GM19328 (cell line): ENCODE results near the gene ANKRD61.
"Not testable (repeated sequence)": the region's sequence is repeated elsewhere in the genome, so short reads cannot be mapped to it uniquely, and the experiment has no call there.

Source experiments
- ATAC-seq: cut with Tn5 transposase; IDR thresholded peaks from one replicate; pipeline ENCODE4 v1.9.1; 2021; ENCODE audit warnings: mild to moderate bottlenecking, moderate library complexity; ENCODE audit not compliant: unreplicated experiment

ANKRD61 gene

GRCh38 chr7:6030988-6031387 is at the start of gene ANKRD61:
Gene ANKRD61, plus strand, starts transcription at chr7:6031376. Its CDS starts 0 bp downstream, at chr7:6031376.
- no peak for ATAC-seq

GRCh38 chr7:5987061-5987460 is 44.1 kb upstream of the ANKRD61 start:
- not testable (repeated sequence) for ATAC-seq

DNA sequence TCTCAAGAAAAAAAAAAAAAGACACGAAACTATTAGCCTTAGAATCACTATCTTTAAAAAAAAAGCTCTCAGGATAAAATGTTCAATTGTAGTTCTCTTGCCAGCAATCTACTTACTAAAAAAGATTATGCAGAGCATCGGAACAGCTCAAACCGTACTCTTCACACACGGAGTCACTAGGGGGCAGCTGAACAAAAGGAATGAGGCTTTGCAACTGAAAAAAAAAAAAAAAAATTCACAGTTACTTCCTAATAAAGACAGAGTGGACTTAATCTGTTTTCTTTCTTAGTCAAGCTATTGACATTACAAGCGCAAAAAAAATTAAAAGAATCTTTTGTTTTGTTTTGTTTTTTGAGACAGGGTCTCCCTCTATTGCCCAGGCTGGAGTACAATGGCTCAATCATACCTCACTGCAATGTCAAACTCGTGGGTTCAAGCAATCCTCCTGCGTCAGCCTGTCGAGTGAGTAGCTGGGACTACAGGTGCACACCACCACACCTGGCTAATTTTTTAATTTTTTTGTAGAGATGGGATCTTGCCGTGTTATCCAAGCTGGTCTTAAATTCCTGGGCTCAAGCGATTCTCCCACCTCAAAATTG is 33.9 kb upstream of the ANKRD61 start:
- ATAC-seq, result no peak

DNA sequence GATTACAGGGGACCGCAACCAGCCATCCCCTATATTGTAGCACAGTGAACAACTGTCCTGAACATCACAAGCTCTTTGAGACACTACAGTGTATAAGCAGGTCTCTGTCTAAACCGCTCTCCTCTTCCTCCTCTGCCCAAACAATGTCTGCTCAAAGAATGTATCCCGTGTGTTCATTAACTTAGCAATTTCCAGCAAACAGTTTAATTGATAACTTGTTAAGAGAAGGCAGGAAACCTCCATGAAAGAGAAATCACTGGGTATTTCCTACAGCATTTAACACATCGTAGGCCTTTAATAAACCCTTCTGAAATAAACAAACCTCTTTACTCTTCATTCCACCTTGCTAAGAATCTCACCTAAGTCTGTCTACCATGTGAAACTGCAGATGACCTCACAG is 23.8 kb upstream of the ANKRD61 start:
- ATAC-seq, result no peak

DNA sequence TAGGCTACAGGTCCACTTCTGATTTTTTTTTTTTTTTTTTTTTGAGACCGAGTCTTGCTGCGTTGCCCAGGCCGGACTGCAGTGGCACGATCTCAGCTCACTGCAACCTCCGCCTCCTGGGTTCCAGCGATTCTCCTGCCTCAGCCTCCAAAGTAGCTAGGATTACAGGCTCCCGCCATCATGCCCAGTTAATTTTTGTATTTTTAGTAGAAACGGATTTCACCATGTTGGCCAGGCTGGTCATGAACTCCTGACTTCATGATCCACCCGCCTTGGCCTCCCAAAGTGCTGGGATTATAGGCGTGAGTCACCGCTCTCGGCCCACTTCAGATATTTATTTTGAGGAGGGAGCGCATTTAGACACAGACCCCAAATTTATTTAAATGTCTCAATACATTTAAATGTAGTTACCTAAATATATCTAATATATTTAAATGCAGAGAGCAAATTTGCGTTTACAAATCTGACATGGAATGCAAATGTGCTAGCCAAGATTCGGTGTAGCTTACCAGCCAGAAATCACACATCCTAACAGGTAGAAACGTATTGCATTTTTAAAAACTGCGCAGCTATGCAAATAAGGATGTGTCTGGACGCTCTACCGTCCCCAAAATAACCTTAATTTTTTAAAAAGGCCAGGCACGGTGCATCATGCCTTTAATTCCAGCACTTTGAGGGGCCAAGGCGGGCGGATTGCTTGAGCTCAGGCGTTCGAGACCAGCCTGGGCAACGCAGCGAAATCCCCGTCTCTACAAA is 23.2 kb upstream of the ANKRD61 start:
- ATAC-seq, result not testable (repeated sequence)

DNA sequence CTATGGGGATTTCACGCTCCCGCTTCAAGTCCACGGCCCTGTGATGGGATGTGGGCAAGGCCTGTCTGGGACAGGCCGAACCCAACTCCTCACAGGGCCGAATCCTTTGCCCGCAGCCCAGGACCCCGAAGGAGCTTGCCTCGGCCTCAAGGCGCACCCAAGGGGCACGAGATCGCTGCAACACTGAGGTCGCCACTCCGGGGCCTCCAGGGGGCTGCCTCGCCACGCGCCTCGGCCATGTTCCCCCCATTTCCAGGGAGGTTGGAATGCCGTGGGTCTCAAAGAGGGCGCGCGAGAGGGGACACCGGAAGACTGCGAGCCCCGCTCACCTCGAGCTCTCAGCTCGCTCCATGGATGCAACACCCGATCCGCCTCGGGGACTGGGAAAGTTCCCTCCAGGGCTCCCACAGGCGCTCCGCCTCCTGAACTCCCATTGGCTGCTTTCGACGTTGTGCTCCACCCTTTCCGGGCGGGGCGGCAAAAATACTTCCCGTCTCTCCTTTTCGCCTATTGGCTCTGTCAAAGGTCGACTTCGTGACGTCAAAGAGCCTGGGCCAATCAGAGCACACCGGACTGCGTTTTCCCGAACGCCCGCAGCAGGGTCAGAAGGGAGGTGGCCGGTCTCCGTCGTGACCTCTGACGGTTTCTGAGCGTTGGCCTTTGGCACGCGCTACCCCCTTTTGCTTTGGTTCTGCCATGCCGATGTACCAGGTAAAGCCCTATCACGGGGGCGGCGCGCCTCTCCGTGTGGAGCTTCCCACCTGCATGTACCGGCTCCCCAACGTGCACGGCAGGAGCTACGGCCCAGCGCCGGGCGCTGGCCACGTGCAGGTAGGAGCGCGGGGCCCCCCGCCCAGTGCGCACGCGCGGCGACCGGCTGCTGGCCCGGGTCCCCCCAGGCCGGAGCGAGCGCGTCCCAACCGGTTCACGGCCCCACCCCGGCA is 22.2 kb upstream of the ANKRD61 start, which contains the start of the genes AIMP2 and PMS2:
TSS of gene AIMP2 (plus strand) at position 605 of the 944 bp plus-strand sequence. CDS start at position 697, 92 bp downstream.
TSS of gene PMS2 (minus strand) at position 382 of the 944 bp plus-strand sequence. CDS start at position 352, 30 bp downstream.
- ATAC-seq, result peak; percentile 91

- ATAC-seq, result not testable (repeated sequence)
Measured at GRCh38 chr7:6010370-6010769, 20.8 kb upstream of the ANKRD61 start.

DNA sequence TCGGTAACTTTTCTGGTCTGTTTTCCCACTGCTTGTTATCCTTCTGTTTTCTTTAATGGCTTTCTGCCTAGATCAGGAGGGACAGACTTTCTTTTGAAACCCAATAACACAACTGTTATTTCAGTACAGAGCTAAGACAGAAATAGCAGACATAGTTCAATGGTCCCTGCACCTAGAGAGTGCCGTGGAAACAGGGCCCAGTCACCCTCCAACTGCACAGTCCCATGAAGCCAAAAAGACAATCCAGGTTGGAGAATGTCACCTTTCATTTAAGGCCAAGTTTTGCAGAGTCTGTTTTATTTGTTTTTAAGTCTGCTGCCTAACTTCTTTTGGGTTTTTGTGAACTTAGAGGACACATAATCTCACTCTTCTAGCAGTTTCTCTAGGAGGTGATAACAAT is 19.6 kb upstream of the ANKRD61 start:
- ATAC-seq, result no peak

- ATAC-seq, result no peak
Measured at GRCh38 chr7:6012355-6013104, 18.6 kb upstream of the ANKRD61 start.

DNA sequence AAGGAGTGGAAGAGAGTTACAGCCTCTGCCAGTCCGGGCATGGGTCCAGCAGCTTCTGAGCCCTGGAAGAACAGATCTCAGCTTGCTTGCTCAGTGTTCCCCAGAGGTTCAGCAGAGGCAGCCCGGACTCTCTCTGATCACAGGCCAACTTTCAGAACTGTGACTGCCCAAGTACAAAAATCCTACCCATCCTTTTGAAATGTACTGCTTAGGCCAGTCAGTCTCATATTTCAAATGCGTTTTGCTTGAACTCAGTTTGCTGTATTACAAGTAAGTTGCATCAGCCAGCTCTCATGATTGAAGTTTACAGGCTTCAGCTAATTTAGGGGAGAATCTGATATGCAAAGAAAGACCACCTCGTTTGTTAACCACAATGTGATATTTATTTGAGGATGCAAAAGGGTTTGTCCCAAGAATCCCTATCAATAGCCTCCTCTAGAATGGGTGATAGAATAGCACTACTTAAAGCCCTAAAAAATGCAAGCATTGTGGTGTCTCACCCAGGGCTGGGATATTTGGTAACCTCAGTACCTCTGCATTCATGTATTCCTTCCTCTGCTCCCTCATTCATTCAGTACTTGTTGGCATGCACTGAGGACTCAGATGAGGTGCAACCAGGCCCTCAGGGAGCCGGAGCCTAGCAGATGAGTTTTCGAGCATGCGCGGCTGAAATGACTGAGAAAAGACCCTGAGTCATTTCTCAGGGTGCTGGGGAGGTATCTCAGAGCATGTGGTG is 15.1 kb upstream of the ANKRD61 start:
- ATAC-seq, result no peak

DNA sequence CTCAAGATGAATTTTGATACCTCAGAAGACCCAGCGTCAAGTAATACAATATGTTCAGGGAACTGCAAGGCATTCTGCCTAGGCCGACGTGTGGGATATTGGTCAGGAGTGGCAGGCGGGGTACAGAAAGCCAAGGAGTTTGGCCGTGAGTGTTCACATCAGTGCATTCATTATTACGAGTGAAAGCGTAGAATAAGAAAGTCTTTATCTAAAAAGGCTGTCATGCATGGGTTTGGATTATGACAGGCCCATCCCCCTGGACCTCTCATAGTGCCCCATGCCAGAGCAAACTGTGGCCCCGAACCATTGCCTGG is 14.6 kb upstream of the ANKRD61 start:
- ATAC-seq, result no peak

DNA sequence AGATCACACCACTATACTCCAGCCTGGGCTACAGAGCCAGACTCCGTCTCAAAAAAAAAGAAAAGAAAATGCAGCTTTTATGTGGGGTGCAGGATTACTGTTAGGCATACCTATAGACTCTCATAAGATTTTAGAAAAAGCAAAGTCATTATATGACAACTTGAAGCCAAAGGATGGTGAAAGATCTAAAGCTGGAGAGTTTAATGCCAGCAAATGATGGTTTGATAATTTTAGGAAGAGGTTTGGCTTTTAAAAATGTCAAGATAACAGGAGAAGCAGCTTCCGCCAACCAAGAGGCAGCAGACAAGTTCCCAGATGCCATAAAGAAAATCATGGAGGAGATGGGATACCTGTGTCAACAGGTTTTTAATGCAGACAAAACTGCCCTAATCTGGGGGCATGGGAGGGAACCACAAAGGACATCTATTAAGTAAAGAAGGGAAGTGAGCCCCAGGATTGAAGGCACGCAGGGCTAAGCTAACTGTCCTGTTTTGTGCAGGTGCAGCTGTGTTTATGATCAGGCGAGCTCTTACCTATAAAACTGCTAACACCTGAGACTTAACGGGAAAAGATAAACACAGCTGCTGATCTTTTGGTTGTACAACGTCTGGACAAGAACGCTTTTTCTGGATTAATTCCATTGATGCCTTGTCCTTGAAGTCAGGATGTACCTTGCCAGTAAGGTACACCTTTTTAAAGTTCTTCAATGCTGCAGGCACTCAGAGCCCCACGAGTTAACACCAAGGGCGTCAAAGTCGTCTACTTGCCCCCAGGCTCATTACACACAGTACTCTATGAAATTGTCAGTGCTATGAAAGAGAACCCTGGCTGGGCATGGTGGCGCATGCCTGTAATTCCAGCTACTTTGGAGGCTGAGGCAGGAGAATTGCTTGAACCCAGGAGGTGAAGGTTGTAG is 10.5 kb upstream of the ANKRD61 start:
- ATAC-seq, result no peak

DNA sequence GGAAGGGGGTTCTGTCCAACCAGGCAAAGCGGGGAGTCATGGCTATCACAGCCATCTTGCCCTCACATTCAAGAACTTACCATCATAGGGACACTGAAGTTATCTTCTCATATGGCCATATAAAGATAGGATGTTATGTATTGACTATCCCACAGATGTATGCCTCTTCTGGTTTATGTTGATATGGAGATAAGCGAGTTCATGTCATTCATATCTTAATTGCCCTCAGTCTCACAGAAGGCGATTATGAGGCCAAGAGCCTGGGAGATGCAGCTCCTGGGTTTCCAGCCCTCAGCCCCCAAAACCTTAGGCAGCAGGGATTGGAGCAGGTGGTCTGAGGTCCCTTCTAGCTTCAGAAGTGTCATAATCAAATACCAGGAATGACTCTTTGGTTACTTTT is 8.5 kb upstream of the ANKRD61 start:
- ATAC-seq, result no peak

GRCh38 chr7:6023974-6024435 is 7.2 kb upstream of the ANKRD61 start:
- ATAC-seq, result no peak

GRCh38 chr7:6026011-6026819 is 5.0 kb upstream of the ANKRD61 start:
- no peak for ATAC-seq

- ATAC-seq, result no peak
Measured at GRCh38 chr7:6026820-6027311, 4.3 kb upstream of the ANKRD61 start.

GRCh38 chr7:6027806-6028365 is 3.3 kb upstream of the ANKRD61 start:
- no peak for ATAC-seq
